ENCODE results near the gene DMAP1.

The DMAP1 gene

DNA sequence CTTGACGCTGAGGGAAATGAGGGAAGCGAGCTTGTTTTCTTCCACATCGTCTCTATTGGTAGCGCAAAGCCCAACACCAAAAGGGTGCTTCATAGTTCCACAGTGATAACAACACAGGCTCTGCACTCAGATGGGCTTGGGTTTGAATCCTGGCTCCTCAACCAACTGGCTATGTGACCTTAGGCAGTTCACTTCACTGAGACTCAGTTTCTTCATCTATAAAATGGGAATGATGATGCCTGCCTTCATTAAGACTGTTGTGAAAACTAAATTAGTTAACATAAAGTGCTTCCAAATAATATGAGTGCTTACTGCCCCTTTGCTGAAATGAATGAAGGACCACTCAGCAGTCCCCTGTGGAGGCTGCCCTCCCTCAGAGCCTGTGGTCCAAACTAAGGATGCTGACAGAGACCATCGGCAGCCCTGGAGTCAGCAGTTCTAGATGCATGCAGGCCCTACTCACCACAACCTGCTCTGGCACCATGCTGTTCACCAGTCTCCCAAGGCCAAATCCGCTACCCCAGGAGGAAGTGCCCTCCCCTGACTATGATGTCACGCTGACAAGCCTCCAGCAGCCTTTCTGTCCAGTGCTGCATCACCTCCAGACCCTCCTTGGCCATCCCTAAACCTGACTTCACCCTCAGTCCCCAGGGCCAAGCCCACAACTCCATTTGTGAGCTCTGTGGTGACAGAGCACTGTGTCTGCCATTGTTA, 30.7 kb downstream of the DMAP1 start:
- Histone ChIP-seq H3K27me3 (ENCODE audit: control insufficient read depth, insufficient read depth, low read length) (no peaks in the 10 kb centered on the region), H3K36me3 (ENCODE audit: control insufficient read depth, insufficient read depth, low read length) (no peaks in the 10 kb centered on the region), H3K9ac (no peak overlapping the region), H3K27ac (no peak overlapping the region), H2AFZ (no peak overlapping the region), H3K9me3 (ENCODE audit: control insufficient read depth, low read length) (no peaks in the 10 kb centered on the region), H3K79me2 (no peaks in the 10 kb centered on the region), H3K4me1 (no peaks in the 10 kb centered on the region), H3K4me2 (ENCODE audit: low read length) (no peak overlapping the region), H3K4me3 (ENCODE audit: low read depth, low read length) (no peak overlapping the region)
- TF ChIP-seq, protein P1, sequence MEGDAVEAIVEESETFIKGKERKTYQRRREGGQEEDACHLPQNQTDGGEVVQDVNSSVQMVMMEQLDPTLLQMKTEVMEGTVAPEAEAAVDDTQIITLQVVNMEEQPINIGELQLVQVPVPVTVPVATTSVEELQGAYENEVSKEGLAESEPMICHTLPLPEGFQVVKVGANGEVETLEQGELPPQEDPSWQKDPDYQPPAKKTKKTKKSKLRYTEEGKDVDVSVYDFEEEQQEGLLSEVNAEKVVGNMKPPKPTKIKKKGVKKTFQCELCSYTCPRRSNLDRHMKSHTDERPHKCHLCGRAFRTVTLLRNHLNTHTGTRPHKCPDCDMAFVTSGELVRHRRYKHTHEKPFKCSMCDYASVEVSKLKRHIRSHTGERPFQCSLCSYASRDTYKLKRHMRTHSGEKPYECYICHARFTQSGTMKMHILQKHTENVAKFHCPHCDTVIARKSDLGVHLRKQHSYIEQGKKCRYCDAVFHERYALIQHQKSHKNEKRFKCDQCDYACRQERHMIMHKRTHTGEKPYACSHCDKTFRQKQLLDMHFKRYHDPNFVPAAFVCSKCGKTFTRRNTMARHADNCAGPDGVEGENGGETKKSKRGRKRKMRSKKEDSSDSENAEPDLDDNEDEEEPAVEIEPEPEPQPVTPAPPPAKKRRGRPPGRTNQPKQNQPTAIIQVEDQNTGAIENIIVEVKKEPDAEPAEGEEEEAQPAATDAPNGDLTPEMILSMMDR (IDR thresholded peaks at IDR 0.05): no peak

DNA sequence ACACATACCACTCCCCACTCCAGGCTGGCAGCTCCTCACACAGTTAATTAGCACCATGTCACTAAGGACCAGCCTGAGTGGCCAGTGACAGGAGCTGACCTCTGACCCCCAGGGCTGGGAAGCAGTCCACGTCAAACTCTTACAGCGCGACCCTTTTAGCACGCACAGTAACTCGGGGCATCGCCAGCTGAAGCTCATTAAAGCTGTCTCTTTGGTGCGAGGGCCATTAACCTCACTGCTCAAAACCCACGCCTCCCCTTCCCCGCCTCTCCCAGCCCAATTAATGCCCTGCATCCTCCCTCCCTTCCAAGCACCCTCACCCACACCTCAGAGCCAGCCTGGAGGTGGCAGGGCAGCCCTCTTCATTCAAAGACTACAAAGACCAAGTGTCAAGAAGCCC, 31.7 kb downstream of the DMAP1 start:
- Histone ChIP-seq H2AFZ (no peak overlapping the region), H3K79me2 (no peaks in the 10 kb centered on the region), H3K36me3 (ENCODE audit: control insufficient read depth, insufficient read depth, low read length) (no peaks in the 10 kb centered on the region), H3K9me3 (ENCODE audit: control insufficient read depth, low read length) (no peaks in the 10 kb centered on the region), H3K4me3 (ENCODE audit: low read depth, low read length) (no peak overlapping the region), H3K9ac (no peak overlapping the region), H3K4me2 (ENCODE audit: low read length) (no peak overlapping the region), H3K27me3 (ENCODE audit: control insufficient read depth, insufficient read depth, low read length) (no peaks in the 10 kb centered on the region), H3K27ac (no peak overlapping the region), H3K4me1 (no peaks in the 10 kb centered on the region)
- TF ChIP-seq, protein P1 (IDR thresholded peaks at IDR 0.05): no peak

DNA sequence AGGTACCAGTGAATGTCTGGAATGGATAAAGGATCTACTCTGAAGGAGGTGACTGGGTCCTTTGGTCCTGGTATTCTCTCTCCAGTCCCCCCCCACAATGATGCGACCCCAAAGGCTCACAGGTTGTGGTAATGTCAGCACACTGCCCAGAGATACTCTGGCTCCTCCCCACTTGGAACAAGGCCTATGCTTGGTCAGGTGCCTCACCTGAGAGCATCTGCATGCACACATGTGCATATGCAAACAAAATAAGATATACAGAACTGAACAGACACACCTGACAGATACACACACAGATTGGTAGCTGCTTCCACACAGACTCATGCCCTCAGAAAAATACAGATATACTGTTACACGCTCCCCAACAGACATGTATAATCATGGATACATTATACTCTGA, 33.5 kb downstream of the DMAP1 start:
- Histone ChIP-seq H3K4me2 (ENCODE audit: low read length) (no peak overlapping the region), H2AFZ (no peak overlapping the region), H3K9me3 (ENCODE audit: control insufficient read depth, low read length) (no peaks in the 10 kb centered on the region), H3K36me3 (ENCODE audit: control insufficient read depth, insufficient read depth, low read length) (no peaks in the 10 kb centered on the region), H3K4me1 (no peaks in the 10 kb centered on the region), H3K27ac (no peak overlapping the region), H3K4me3 (ENCODE audit: low read depth, low read length) (no peak overlapping the region), H3K9ac (no peak overlapping the region), H3K79me2 (no peaks in the 10 kb centered on the region), H3K27me3 (ENCODE audit: control insufficient read depth, insufficient read depth, low read length) (no peaks in the 10 kb centered on the region)
- TF ChIP-seq, protein P1 (IDR thresholded peaks at IDR 0.05): no peak

DNA sequence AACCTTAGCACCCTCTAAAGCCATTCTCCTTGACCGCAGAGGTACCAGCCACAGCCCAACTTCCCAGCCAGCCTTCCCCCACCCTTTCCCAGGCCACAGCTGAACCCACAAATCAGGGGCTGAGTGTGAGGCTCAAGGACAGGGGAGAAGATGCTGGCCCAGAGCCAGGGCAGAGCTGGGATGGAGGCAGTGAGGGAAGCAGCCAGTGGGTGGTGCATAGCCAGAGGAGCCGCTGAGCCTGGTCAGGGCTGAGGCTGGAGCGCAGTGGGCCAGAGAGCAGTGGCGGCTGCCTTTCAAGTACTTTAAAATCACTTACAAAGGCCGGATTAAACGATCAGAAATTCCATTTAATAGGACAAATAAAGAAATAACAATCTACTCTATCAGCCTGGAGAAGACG, 36.3 kb downstream of the DMAP1 start:
- Histone ChIP-seq H3K27me3 (ENCODE audit: control insufficient read depth, insufficient read depth, low read length) (no peaks in the 10 kb centered on the region), H3K4me3 (ENCODE audit: low read depth, low read length) (no peak overlapping the region), H3K27ac (no peak overlapping the region), H3K36me3 (ENCODE audit: control insufficient read depth, insufficient read depth, low read length) (no peaks in the 10 kb centered on the region), H3K79me2 (no peaks in the 10 kb centered on the region), H3K4me2 (ENCODE audit: low read length) (no peak overlapping the region), H3K9me3 (ENCODE audit: control insufficient read depth, low read length) (no peaks in the 10 kb centered on the region), H3K9ac (no peak overlapping the region), H3K4me1 (no peaks in the 10 kb centered on the region), H2AFZ (no peak overlapping the region)
- TF ChIP-seq, protein P1 (IDR thresholded peaks at IDR 0.05): no peak

All from parathyroid adenoma (tissue), 2 donors.